ENCODE data around the gene CAPN5. TPM values are rescaled to one million over a fixed set of nuclear protein-coding genes. Genes with fewer than 3 reads are reported as not detected.

Gene CAPN5
- total RNA-seq, 1 experiment from 2014 or later: 22.3 TPM

- intact Hi-C loops (cut with micrococcal nuclease; ENCODE audit: unreplicated experiment): no loop called here
- H3K4me1 Mint-ChIP-seq (ENCODE audit: low read depth, unreplicated experiment): no peaks in the 10 kb centered on the region
- no peak overlapping the region for H3K27ac Mint-ChIP-seq (ENCODE audit: unreplicated experiment)
- no peak for TF ChIP-seq CTCF (IDR thresholded peaks at IDR 0.05; ENCODE audit: unreplicated experiment)
- no TSS peak for BruUV-seq (replicated peaks)
- H3K9me3 Mint-ChIP-seq (ENCODE audit: low read depth, unreplicated experiment): no peaks in the 10 kb centered on the region
- CTCF ChIA-PET: interaction anchor here (0.6 to 1.4 kb wide), 5 partner anchors 20 to 118 kb away, joined by 3 to 7 read pairs (median 3); no protein-coding TSS in a partner anchor
- no peak for DNase-seq
- H3K36me3 Mint-ChIP-seq (ENCODE audit: insufficient read depth, unreplicated experiment): no peaks in the 10 kb centered on the region
- no peak overlapping the region for H3K4me3 Mint-ChIP-seq (ENCODE audit: low read depth, unreplicated experiment)
- no peaks in the 10 kb centered on the region for H3K27me3 Mint-ChIP-seq (ENCODE audit: unreplicated experiment)
Observed at GRCh38 chr11:77115181-77115611, 48.4 kb downstream of the CAPN5 start.

- CTCF ChIA-PET: interaction anchor here (1.5 kb wide), 1 partner anchor 8 kb away, joined by 6 read pairs; no protein-coding TSS in a partner anchor
- Mint-ChIP-seq H3K27me3 (ENCODE audit: unreplicated experiment) (no peaks in the 10 kb centered on the region), H3K36me3 (ENCODE audit: insufficient read depth, unreplicated experiment) (no peaks in the 10 kb centered on the region), H3K9me3 (ENCODE audit: low read depth, unreplicated experiment) (no peaks in the 10 kb centered on the region), H3K4me3 (ENCODE audit: low read depth, unreplicated experiment) (no peak overlapping the region), H3K27ac (ENCODE audit: unreplicated experiment) (no peak overlapping the region), H3K4me1 (ENCODE audit: low read depth, unreplicated experiment) (no peaks in the 10 kb centered on the region)
- DNase-seq: no peak
- no peak for TF ChIP-seq CTCF (IDR thresholded peaks at IDR 0.05; ENCODE audit: unreplicated experiment)
- intact Hi-C loops (cut with micrococcal nuclease; ENCODE audit: unreplicated experiment): no loop called here
- no TSS peak for BruUV-seq (replicated peaks)
Observed at GRCh38 chr11:77115956-77116355, 49.2 kb downstream of the CAPN5 start.

GRCh38 chr11:77117492-77117891 is 50.7 kb downstream of the CAPN5 start:
- H3K36me3 Mint-ChIP-seq (ENCODE audit: insufficient read depth, unreplicated experiment): peaks cover 6% of the 10 kb centered on the region
- H3K4me1 Mint-ChIP-seq (ENCODE audit: low read depth, unreplicated experiment): no peaks in the 10 kb centered on the region
- DNase-seq: no peak
- no peak overlapping the region for H3K27ac Mint-ChIP-seq (ENCODE audit: unreplicated experiment)
- no peak for TF ChIP-seq CTCF (IDR thresholded peaks at IDR 0.05; ENCODE audit: unreplicated experiment)
- intact Hi-C loops (cut with micrococcal nuclease; ENCODE audit: unreplicated experiment): no loop called here
- no peaks in the 10 kb centered on the region for H3K9me3 Mint-ChIP-seq (ENCODE audit: low read depth, unreplicated experiment)
- H3K4me3 Mint-ChIP-seq (ENCODE audit: low read depth, unreplicated experiment): no peak overlapping the region
- no TSS peak for BruUV-seq (replicated peaks)
- CTCF ChIA-PET: no interaction called here
- no peaks in the 10 kb centered on the region for H3K27me3 Mint-ChIP-seq (ENCODE audit: unreplicated experiment)

GRCh38 chr11:77118086-77118485 is 51.3 kb downstream of the CAPN5 start:
- peaks cover 6% of the 10 kb centered on the region for H3K36me3 Mint-ChIP-seq (ENCODE audit: insufficient read depth, unreplicated experiment)
- no peaks in the 10 kb centered on the region for H3K27me3 Mint-ChIP-seq (ENCODE audit: unreplicated experiment)
- no peak overlapping the region for H3K27ac Mint-ChIP-seq (ENCODE audit: unreplicated experiment)
- no peaks in the 10 kb centered on the region for H3K4me1 Mint-ChIP-seq (ENCODE audit: low read depth, unreplicated experiment)
- no peak for TF ChIP-seq CTCF (IDR thresholded peaks at IDR 0.05; ENCODE audit: unreplicated experiment)
- DNase-seq: no peak
- intact Hi-C loops (cut with micrococcal nuclease; ENCODE audit: unreplicated experiment): no loop called here
- H3K4me3 Mint-ChIP-seq (ENCODE audit: low read depth, unreplicated experiment): no peak overlapping the region
- CTCF ChIA-PET: interaction anchor here (0.6 kb wide), 1 partner anchor 36 kb away, joined by 3 read pairs; no protein-coding TSS in a partner anchor
- no TSS peak for BruUV-seq (replicated peaks)
- H3K9me3 Mint-ChIP-seq (ENCODE audit: low read depth, unreplicated experiment): no peaks in the 10 kb centered on the region

Measured in Calu3 (cell line).